COLO829 (cell line): ENCODE data around the gene MGMT.

Experiments
- DNase-seq: peaks from one replicate; pipeline ENCODE4 v3.0.0; 2012; ENCODE audit warnings: low spot score

MGMT gene

GRCh38 chr10:129807211-129807610 is 340.2 kb downstream of the MGMT start:
- DNase-seq = no peak

GRCh38 chr10:129808092-129808983 is 341.3 kb downstream of the MGMT start:
- DNase-seq = no peak

GRCh38 chr10:129809431-129809830 is 342.4 kb downstream of the MGMT start:
- DNase-seq = no peak

GRCh38 chr10:129809841-129810240 is 342.8 kb downstream of the MGMT start:
- DNase-seq = no peak

GRCh38 chr10:129811208-129811607 is 344.2 kb downstream of the MGMT start:
- DNase-seq = no peak

GRCh38 chr10:129812398-129812797 is 345.4 kb downstream of the MGMT start:
- DNase-seq = no peak

GRCh38 chr10:129814681-129815646 is 347.9 kb downstream of the MGMT start:
- DNase-seq = no peak

GRCh38 chr10:129815898-129816655 is 349.0 kb downstream of the MGMT start:
- DNase-seq = no peak

- DNase-seq = no peak
Observed at GRCh38 chr10:129816656-129817045, 349.6 kb downstream of the MGMT start.
